HEK293T (cell line): ENCODE measurements around the gene SCN10A.

Experiments
- CTCF ChIA-PET: fragments of 350-600 bp; formaldehyde crosslinking; extraction: SDS; loops from one replicate; lab custom pipeline; 2021; ENCODE audit warnings: antibody characterized with exemption, inconsistent platforms; lab: Yijun Ruan, JAX
- POLR2A ChIA-PET: fragments of 350-600 bp; formaldehyde crosslinking; extraction: SDS; loops from one replicate; lab custom pipeline; 2020; ENCODE audit warnings: antibody characterized with exemption, inconsistent platforms; lab: Yijun Ruan, JAX
- DNase-seq: peaks from one replicate; pipeline ENCODE4 v3.0.0; 2012; ENCODE audit warnings: mixed read lengths; ENCODE audit errors: extremely low spot score
- ARNT ChIP-seq: fragments of 450-650 bp; IDR thresholded peaks from 2 replicates; pipeline ENCODE4 v1.6.1; 2017; ENCODE audit warnings: mild to moderate bottlenecking
- BHLHE40 ChIP-seq: fragments of 450-650 bp; IDR thresholded peaks from 2 replicates; pipeline ENCODE4 v1.6.1; 2016; ENCODE audit warnings: mild to moderate bottlenecking, moderate library complexity, borderline replicate concordance
- CTBP1 ChIP-seq: fragments of 450-650 bp; IDR thresholded peaks from 2 replicates; pipeline ENCODE4 v1.6.1; 2016; ENCODE audit warnings: borderline replicate concordance
- ELF4 ChIP-seq: fragments of 450-650 bp; IDR thresholded peaks from 2 replicates; pipeline ENCODE4 v1.6.1; 2017; ENCODE audit warnings: antibody characterized with exemption
- FOXA1 ChIP-seq: fragments of 450-650 bp; IDR thresholded peaks from 2 replicates; pipeline ENCODE4 v1.6.1; 2016; ENCODE audit warnings: mild to moderate bottlenecking
- FOXK2 ChIP-seq: fragments of 450-650 bp; IDR thresholded peaks from 2 replicates; pipeline ENCODE4 v1.6.1; 2016; ENCODE audit warnings: mild to moderate bottlenecking
- FOXM1 ChIP-seq: fragments of 450-650 bp; IDR thresholded peaks from 2 replicates; pipeline ENCODE4 v1.6.1; 2017; ENCODE audit warnings: mild to moderate bottlenecking, borderline replicate concordance
- HDGF ChIP-seq: fragments of 450-650 bp; IDR thresholded peaks from 2 replicates; pipeline ENCODE4 v1.6.1; 2017; ENCODE audit warnings: antibody characterized with exemption, borderline replicate concordance
- L3MBTL2 ChIP-seq: fragments of 450-650 bp; conservative IDR thresholded peaks from 2 replicates; pipeline ENCODE4 v1.6.1; 2016; ENCODE audit warnings: mild to moderate bottlenecking
- LEF1 ChIP-seq: fragments of 450-650 bp; IDR thresholded peaks from 2 replicates; pipeline ENCODE4 v1.6.1; 2017; ENCODE audit warnings: mild to moderate bottlenecking, borderline replicate concordance
- NFRKB ChIP-seq: fragments of 450-650 bp; IDR thresholded peaks from 2 replicates; pipeline ENCODE4 v1.6.1; 2016; ENCODE audit warnings: mild to moderate bottlenecking, moderate library complexity
- PKNOX1 ChIP-seq: fragments of 450-650 bp; IDR thresholded peaks from 2 replicates; pipeline ENCODE4 v1.6.1; 2016
- SP1 ChIP-seq: fragments of 450-650 bp; IDR thresholded peaks from 2 replicates; pipeline ENCODE4 v1.6.1; 2017
- SUZ12 ChIP-seq: fragments of 450-650 bp; IDR thresholded peaks from 2 replicates; pipeline ENCODE4 v1.6.1; 2016; ENCODE audit warnings: mild to moderate bottlenecking
- TARDBP ChIP-seq: fragments of 450-650 bp; IDR thresholded peaks from 2 replicates; pipeline ENCODE4 v1.6.1; 2016
- ZNF384 ChIP-seq: fragments of 450-650 bp; IDR thresholded peaks from 2 replicates; pipeline ENCODE4 v1.6.1; 2016

SCN10A gene

DNA sequence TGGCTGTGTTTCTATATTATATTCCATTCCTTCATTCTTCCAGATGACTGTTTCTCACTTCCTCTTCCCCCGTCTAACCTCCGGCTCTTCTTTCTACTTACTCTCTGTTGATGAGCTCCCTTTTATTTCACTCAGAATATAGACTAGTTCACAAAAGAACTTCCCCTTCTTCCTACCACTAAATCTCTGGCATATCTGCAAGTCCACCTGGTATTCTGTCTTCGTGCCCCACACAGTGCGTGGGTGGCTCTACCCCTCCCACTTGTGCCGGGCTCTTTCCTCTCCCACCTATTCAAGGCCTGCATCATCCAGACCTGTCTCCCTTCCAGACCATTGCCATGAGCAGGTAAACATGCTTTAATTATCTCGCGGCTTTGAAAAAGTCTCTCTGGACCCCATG is 73.0 kb downstream of the SCN10A start:
- ChIA-PET POLR2A (no interaction called here), CTCF (no interaction called here)
- TF ChIP-seq SUZ12 (no peak), PKNOX1 (no peak), LEF1 (no peak), ARNT (no peak), ELF4 (no peak), FOXK2 (no peak)
- no peak for DNase-seq

GRCh38 chr3:38742550-38742949 is 73.5 kb downstream of the SCN10A start:
- TF ChIP-seq SUZ12 (no peak), FOXM1 (no peak), NFRKB (no peak), BHLHE40 (no peak), PKNOX1 (no peak), ZNF384 (no peak), L3MBTL2 (no peak), SP1 (no peak), FOXK2 (no peak), ARNT (no peak), CTBP1 (no peak), TARDBP (no peak), LEF1 (no peak), FOXA1 (no peak)
- POLR2A ChIA-PET, result no interaction called here
- DNase-seq, result no peak

GRCh38 chr3:38740537-38740936 is 75.5 kb downstream of the SCN10A start:
- ChIA-PET CTCF (interaction anchor here (2.2 kb wide), 1 partner anchor 103 kb away, joined by 9 read pairs; no protein-coding TSS in a partner anchor), POLR2A (no interaction called here)
- TF ChIP-seq L3MBTL2, result no peak
- TF ChIP-seq HDGF, result no peak
- no peak for TF ChIP-seq NFRKB
- no peak for TF ChIP-seq ELF4
- TF ChIP-seq CTBP1, result no peak
- no peak for TF ChIP-seq PKNOX1
- TF ChIP-seq BHLHE40, result no peak
- no peak for TF ChIP-seq FOXA1
- TF ChIP-seq TARDBP, result no peak
- no peak for TF ChIP-seq ZNF384
- no peak for TF ChIP-seq LEF1
- no peak for TF ChIP-seq ARNT
- TF ChIP-seq FOXM1, result no peak
- no peak for DNase-seq

More at GRCh38 chr3:38742550-38742949, 73.5 kb downstream of the SCN10A start:
- CTCF ChIA-PET, result no interaction called here

DNA sequence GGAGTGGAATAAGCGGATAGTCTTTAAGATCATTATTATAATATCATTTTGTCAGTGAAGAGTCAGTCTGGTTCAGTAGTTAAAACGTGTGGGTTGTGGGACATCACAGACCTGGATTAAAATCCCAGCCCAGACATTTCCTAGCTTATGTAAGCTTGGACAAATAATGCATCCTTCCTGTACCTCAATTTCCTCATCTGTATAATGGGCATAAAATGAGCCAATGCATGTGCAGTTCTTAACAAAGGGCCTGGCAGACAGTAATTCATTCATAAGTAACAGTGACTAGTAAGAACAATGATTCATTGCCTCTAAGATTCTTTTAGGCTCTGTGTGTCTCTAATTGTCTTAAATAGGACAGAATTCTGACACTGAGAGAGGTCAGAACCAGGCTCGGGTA is 76.1 kb downstream of the SCN10A start:
- POLR2A ChIA-PET, result no interaction called here

DNA sequence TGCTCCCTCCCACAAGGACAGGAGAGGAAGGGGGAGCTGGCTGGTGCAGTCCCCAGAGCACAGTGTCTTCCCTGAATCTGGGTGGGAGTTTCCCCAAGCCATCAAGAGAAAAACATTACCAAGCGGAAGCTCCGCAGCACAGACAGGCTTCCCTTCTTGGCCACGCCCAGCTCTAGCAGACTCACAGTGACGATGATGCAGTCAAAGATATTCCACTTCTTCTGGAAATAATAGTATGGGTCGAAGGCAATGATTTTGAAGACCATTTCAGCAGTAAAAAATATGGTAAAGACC is 76.7 kb downstream of the SCN10A start:
- no peak for DNase-seq
- CTCF ChIA-PET, result interaction anchor here (1.2 to 2.3 kb wide), 7 partner anchors 9 to 261 kb away, joined by 3 to 9 read pairs (median 4); no protein-coding TSS in a partner anchor
- POLR2A ChIA-PET, result no interaction called here
- TF ChIP-seq HDGF (no peak), LEF1 (no peak), ARNT (no peak), SUZ12 (no peak), L3MBTL2 (no peak), BHLHE40 (no peak), CTBP1 (no peak), FOXA1 (no peak), FOXM1 (no peak), NFRKB (no peak), PKNOX1 (no peak)

More for the DNA sequence above, 76.1 kb downstream of the SCN10A start:
- no peak for DNase-seq
- TF ChIP-seq ARNT (no peak), HDGF (no peak), ZNF384 (no peak), SUZ12 (no peak), SP1 (no peak), L3MBTL2 (no peak), BHLHE40 (no peak), FOXM1 (no peak)
- CTCF ChIA-PET, result interaction anchor here (1.2 to 2.2 kb wide), 4 partner anchors 8 to 104 kb away, joined by 3 to 9 read pairs (median 6); no protein-coding TSS in a partner anchor

DNA sequence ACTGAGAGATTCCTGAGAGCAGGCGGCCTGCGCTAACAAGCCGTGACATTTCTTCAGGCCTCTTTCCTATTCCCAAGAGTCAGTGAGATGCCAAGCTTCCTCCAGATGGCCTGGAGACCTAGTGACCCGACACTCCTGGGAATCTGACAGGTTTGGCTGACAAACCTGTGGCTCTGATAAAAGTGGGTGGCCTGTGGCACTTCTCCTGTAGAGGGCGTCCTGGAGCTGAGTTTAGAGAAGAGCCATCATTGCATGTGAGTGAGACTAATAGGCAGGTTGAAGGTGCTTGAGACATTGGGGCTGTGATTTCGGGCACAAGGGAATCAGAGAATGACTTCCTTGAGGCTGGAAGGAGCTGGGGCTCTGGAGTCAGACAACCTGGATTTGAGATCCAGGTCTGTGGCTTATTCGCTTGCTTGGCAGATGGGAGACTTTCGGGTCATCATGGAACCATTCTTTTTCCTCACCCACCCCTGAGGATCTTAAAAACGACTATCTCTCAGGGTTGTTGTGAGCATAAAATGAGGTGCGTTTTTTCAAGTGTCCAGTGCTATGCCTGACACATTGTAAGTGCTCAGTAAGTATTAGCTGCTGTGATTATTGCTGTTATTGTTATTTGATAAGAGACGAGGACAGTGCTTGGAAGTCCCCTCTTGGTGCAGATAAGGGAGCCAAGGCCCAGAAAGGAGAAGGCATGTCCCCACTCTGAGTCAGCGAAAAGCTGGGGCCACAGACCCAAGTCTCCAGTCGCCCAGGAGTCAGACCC is 77.2 kb downstream of the SCN10A start:
- POLR2A ChIA-PET, result no interaction called here
- TF ChIP-seq LEF1 (no peak), SUZ12 (no peak), BHLHE40 (no peak), ZNF384 (no peak), L3MBTL2 (no peak), CTBP1 (no peak), PKNOX1 (no peak), TARDBP (no peak), FOXK2 (no peak), ELF4 (no peak), HDGF (no peak), NFRKB (no peak), FOXA1 (no peak), SP1 (no peak), ARNT (no peak), FOXM1 (no peak)
- CTCF ChIA-PET, result interaction anchor here (0.6 to 2.3 kb wide), 9 partner anchors 10 to 684 kb away, joined by 3 to 9 read pairs (median 4); no protein-coding TSS in a partner anchor
- DNase-seq, result peak; percentile 73
